Measurements from ENCODE around the gene CYB5RL. TPM values are rescaled to one million over a fixed set of nuclear protein-coding genes. Genes with fewer than 3 reads are reported as not detected.

Gene CYB5RL
- total RNA-seq, 1 donor from 2014 or later = 8.8 TPM

GRCh38 chr1:54207287-54207686, 7.5 kb upstream of the CYB5RL start:
- Histone ChIP-seq H3K27me3 (no peaks in the 10 kb centered on the region), H3K4me1 (no peaks in the 10 kb centered on the region), H3K36me3 (peaks cover 87% of the 10 kb centered on the region), H3K9me3 (no peaks in the 10 kb centered on the region), H3K4me3 (no peak overlapping the region), H3K27ac (no peak overlapping the region)
- TF ChIP-seq CTCF (IDR thresholded peaks at IDR 0.05) = no peak
- intact Hi-C loops (cut with DNase I) = no loop called here
- DNase-seq = no peak
- no peak for ATAC-seq

- DNase-seq = no peak
- intact Hi-C loops (cut with DNase I) = no loop called here
- ATAC-seq = no peak
- peaks cover 56% of the 10 kb centered on the region for H3K36me3 ChIP-seq
- no peak overlapping the region for H3K27ac ChIP-seq
- no peak for TF ChIP-seq CTCF (IDR thresholded peaks at IDR 0.05)
- H3K4me1 ChIP-seq = peaks cover 15% of the 10 kb centered on the region
- no peaks in the 10 kb centered on the region for H3K27me3 ChIP-seq
- H3K9me3 ChIP-seq = no peaks in the 10 kb centered on the region
- no peak overlapping the region for H3K4me3 ChIP-seq
Observed at GRCh38 chr1:54204199-54204598, 4.4 kb upstream of the CYB5RL start.

- H3K9me3 ChIP-seq = no peaks in the 10 kb centered on the region
- H3K4me3 ChIP-seq = peak overlapping the region; percentile 86
- H3K27ac ChIP-seq = peak overlapping the region; percentile 79
- TF ChIP-seq CTCF (IDR thresholded peaks at IDR 0.05) = no peak
- DNase-seq = no peak
- peaks cover 31% of the 10 kb centered on the region for H3K36me3 ChIP-seq
- intact Hi-C loops (cut with DNase I) = no loop called here
- H3K27me3 ChIP-seq = no peaks in the 10 kb centered on the region
- peak; percentile 9 for ATAC-seq
- peaks cover 18% of the 10 kb centered on the region for H3K4me1 ChIP-seq
Observed at GRCh38 chr1:54200519-54200997, 728 bp upstream of the CYB5RL start.

- peaks cover 18% of the 10 kb centered on the region for H3K4me1 ChIP-seq
- no peak for ATAC-seq
- peak overlapping the region; percentile 79 for H3K27ac ChIP-seq
- H3K4me3 ChIP-seq = peak overlapping the region; percentile 86
- H3K36me3 ChIP-seq = peaks cover 31% of the 10 kb centered on the region
- no peak for TF ChIP-seq CTCF (IDR thresholded peaks at IDR 0.05)
- intact Hi-C loops (cut with DNase I) = no loop called here
- no peaks in the 10 kb centered on the region for H3K9me3 ChIP-seq
- DNase-seq = no peak
- no peaks in the 10 kb centered on the region for H3K27me3 ChIP-seq
Observed at GRCh38 chr1:54199151-54199764, 572 bp downstream of the CYB5RL start.

- Histone ChIP-seq H3K4me3 (no peak overlapping the region), H3K4me1 (no peaks in the 10 kb centered on the region), H3K9me3 (no peaks in the 10 kb centered on the region), H3K36me3 (peaks cover 48% of the 10 kb centered on the region), H3K27ac (no peak overlapping the region), H3K27me3 (no peaks in the 10 kb centered on the region)
- ATAC-seq (no peak), DNase-seq (no peak)
- TF ChIP-seq CTCF (IDR thresholded peaks at IDR 0.05) = no peak
- intact Hi-C loops (cut with DNase I) = no loop called here
Observed at GRCh38 chr1:54193453-54193852, 6.4 kb downstream of the CYB5RL start.

- no peaks in the 10 kb centered on the region for H3K9me3 ChIP-seq
- no peaks in the 10 kb centered on the region for H3K4me1 ChIP-seq
- H3K27ac ChIP-seq = no peak overlapping the region
- intact Hi-C loops (cut with DNase I) = no loop called here
- TF ChIP-seq CTCF (IDR thresholded peaks at IDR 0.05) = no peak
- no peak for ATAC-seq
- H3K4me3 ChIP-seq = no peak overlapping the region
- DNase-seq = no peak
- peaks cover 48% of the 10 kb centered on the region for H3K36me3 ChIP-seq
- H3K27me3 ChIP-seq = no peaks in the 10 kb centered on the region
Observed at GRCh38 chr1:54191525-54191924, 8.3 kb downstream of the CYB5RL start.

Data from upper lobe of right lung (tissue), 1 donor.